Ectodermal cell (in vitro differentiated cells): ENCODE measurements around the gene MRM3.
"Not testable (repeated sequence)": the region's sequence is repeated elsewhere in the genome, so short reads cannot be mapped to it uniquely, and the experiment has no call there.

Experiments
- H3K27ac ChIP-seq: 2 replicates; pipeline ENCODE4 v1.7.0; 2013; ENCODE audit warnings: mild to moderate bottlenecking, low read depth, low read length; ENCODE audit not compliant: insufficient read depth, poor library complexity, severe bottlenecking
- H3K27me3 ChIP-seq: 2 replicates; pipeline ENCODE4 v1.7.0; 2013; ENCODE audit warnings: mild to moderate bottlenecking, low read length; ENCODE audit not compliant: insufficient read depth, control insufficient read depth, poor library complexity, severe bottlenecking
- H3K36me3 ChIP-seq: one replicate; pipeline ENCODE4 v1.7.0; 2013; ENCODE audit warnings: low read length; ENCODE audit not compliant: control insufficient read depth, insufficient read depth
- H3K4me1 ChIP-seq: one replicate; pipeline ENCODE4 v1.7.0; 2013; ENCODE audit warnings: low read length; ENCODE audit not compliant: control insufficient read depth, insufficient read depth
- H3K4me3 ChIP-seq: 2 replicates; pipeline ENCODE4 v1.7.0; 2013; ENCODE audit warnings: low read depth, low read length, control low read depth; ENCODE audit not compliant: insufficient read depth
- H3K9me3 ChIP-seq: 2 replicates; pipeline ENCODE4 v1.7.0; 2013; ENCODE audit warnings: mild to moderate bottlenecking, low read length, moderate library complexity; ENCODE audit not compliant: control insufficient read depth
- WGBS, 2 experiments: methylation state at CpG; one replicate each; pipeline ENCODE4 v1.1.7; 2013; ENCODE audit warnings: missing lambda C conversion rate in 2 of 2; 5-methylcytosine and 5-hydroxymethylcytosine counted together

The MRM3 gene

DNA sequence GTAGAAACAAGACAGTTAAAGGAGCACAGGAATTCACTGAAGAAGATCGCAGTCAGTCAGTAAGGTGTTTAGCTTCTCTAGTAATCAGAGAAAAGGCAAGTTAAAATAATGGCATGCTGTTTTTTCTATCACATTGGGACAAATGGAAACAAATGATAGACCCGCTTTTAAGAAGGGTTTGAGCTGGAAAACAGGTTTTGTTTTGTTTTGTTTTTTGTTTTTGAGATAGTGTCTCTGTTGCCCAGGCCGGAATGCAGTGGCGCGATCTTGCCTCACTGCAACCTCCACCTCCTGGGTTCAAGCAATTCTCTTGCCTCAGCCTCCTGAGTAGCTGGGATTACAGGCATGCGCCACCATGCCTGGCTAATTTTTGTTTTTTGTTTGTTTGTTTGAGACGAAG, 3.7 kb downstream of the MRM3 start:
- H3K27ac ChIP-seq, H3K27me3 ChIP-seq, H3K4me1 ChIP-seq, H3K36me3 ChIP-seq, H3K9me3 ChIP-seq, H3K4me3 ChIP-seq: not testable (repeated sequence)
- 86 to 91% methylated on average over 7 of the region's 7 CpGs for WGBS, 2 experiments

DNA sequence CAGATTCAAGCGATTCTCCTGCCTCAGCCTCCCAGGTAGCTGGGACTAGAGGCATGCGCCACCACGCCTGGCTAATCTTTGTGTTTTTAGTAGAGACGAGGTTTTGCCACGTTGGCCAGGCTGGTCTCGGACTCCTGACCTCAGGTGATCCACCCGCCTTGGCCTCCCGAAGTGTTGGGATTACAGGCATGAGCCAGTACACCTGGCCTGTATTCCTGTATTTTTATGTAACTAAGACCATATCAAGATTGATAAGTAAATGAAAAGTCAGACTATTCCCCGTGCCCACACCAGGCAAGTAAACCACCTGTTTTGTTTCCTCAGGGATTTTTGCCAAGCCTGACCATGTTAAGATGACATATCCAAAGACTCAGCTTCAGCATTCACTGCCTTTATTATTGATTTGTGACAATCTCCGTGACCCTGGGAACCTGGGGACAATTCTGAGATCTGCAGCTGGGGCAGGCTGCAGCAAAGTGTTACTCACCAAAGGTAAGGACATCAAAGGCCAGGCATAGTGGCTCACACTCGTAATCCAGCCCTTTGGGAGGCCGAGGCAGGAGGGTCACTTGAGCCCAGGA, 5.6 kb downstream of the MRM3 start:
- Histone ChIP-seq H3K4me3 (no peak overlapping the region), H3K36me3 (peaks cover 14% of the 10 kb centered on the region), H3K9me3 (no peaks in the 10 kb centered on the region), H3K27ac (no peak overlapping the region), H3K4me1 (no peaks in the 10 kb centered on the region), H3K27me3 (no peaks in the 10 kb centered on the region)
- 93% methylated on average over 12 of the region's 12 CpGs for WGBS, 2 experiments

DNA sequence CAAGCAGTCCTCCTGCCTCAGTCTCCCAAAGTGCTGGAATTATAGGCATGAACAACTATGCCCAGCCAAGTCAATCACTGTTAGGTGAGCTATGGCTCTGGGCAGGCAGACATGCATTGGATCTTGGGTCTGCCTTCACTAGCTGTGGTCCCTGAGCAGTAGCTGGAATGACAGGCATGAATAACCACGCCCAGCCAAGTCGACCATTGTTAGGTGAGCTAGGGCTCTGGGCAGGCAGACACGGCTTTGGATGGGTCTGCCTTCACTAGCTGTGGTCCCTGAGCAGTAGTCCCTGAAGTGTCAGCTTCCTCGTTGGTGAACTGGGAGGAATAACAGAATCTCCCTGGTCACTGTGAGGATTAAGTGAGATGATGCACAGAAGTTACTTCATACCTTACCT, 6.4 kb downstream of the MRM3 start:
- WGBS, 2 experiments: 92 to 94% methylated on average over 4 of the region's 4 CpGs

DNA sequence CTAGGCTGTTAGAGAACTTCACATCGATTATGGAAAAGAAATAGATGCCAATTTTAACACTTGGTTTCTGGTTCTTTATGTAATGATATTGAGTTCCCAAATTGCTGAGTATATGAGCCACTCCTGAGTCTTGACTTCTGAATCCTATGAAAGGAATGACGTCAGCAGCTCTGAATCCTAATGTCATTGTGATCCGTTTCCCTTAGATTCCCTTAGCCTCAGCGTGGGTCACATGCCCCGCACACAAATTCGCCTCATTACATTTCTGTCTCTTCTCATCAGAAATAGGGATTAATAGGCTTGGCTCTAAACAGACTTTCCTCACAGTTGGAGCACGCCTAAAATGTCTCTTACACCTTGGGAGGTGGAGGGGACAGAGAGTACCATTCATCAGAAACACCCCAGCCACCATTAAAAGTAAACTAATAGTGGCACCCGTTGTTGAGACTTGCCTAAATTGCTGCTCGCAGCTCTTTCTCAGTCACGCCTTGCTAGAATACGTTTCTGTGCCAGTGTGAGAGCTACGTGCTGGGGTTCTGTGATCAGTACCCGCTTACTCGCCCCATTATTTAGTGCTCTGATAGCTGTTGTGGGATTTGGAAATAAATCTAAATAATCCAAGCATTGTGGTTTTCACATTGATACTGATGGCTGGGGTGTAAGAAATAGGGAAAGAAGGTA, 7.1 kb downstream of the MRM3 start:
- H3K36me3 ChIP-seq: peaks cover 14% of the 10 kb centered on the region
- no peak overlapping the region for H3K27ac ChIP-seq
- no peaks in the 10 kb centered on the region for H3K27me3 ChIP-seq
- H3K4me3 ChIP-seq: no peak overlapping the region
- H3K9me3 ChIP-seq: no peaks in the 10 kb centered on the region
- 94 to 97% methylated on average over 14 of the region's 14 CpGs for WGBS, 2 experiments
- H3K4me1 ChIP-seq: no peaks in the 10 kb centered on the region

More for the DNA sequence above, 6.4 kb downstream of the MRM3 start:
- no peaks in the 10 kb centered on the region for H3K9me3 ChIP-seq
- no peaks in the 10 kb centered on the region for H3K4me1 ChIP-seq
- no peak overlapping the region for H3K27ac ChIP-seq
- H3K36me3 ChIP-seq: peaks cover 14% of the 10 kb centered on the region
- no peak overlapping the region for H3K4me3 ChIP-seq
- H3K27me3 ChIP-seq: no peaks in the 10 kb centered on the region

DNA sequence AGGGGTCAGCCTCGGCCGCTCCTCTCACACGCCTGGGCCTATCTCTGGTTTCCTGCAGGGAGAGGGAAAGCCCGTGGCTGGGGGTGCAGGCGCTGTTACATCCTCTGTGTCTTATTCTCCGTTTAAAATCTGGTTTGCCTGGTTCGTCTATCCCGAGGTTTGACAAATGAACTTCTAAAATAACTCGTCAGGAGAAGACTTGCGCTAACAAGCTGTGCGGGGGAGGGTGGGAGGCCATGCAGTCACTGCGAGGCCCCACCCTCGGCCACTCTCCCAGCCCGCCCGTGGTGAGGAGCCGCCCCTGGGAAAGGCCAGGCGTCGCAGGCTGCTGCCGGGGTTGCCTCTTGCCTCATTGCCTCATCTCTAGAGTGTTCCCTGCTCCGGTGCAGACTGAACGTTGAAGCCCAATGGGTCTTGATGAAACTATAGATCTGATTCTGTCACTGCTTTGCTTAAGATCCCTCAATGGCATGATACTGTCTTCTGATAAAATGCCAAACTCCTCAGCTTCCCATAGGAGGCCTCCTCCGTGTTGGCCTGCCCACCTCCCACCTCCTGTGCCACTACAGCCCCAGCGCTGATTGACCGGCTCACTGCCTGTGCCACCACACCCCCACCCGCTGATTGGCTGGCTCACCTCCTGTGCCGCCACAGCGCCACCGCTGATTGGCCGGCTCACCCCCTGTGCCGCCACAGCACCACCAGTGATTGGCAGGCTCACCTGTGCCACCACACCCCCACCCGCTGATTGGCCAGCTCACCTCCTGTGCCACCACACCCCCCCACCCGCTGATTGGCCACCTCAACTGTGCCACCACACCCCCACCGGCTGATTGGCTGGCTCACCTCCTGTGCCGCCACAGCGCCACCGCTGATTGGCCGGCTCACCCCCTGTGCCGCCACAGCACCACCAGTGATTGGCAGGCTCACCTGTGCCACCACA, 8.0 kb downstream of the MRM3 start:
- not testable (repeated sequence) for H3K27me3 ChIP-seq, H3K4me1 ChIP-seq, H3K27ac ChIP-seq, H3K4me3 ChIP-seq, H3K9me3 ChIP-seq
- 87 to 89% methylated on average over 29 to 36 of the region's 38 CpGs for WGBS, 2 experiments
- peaks cover 14% of the 10 kb centered on the region for H3K36me3 ChIP-seq

DNA sequence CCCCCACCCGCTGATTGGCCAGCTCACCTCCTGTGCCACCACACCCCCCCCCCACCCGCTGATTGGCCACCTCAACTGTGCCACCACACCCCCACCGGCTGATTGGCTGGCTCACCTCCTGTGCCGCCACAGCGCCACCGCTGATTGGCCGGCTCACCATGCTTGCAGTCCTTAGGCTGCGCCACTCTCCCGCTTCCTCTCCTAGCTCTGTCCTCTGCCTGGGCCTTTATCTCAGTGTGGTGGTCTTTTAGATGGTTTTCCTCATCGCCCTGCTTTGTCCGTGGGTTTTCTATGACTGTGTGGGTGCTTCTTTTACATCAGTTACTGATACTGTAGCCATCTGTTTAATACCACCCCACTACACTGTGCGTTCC, 8.7 kb downstream of the MRM3 start:
- peaks cover 14% of the 10 kb centered on the region for H3K36me3 ChIP-seq
- not testable (repeated sequence) for H3K4me1 ChIP-seq, H3K27ac ChIP-seq, H3K27me3 ChIP-seq, H3K9me3 ChIP-seq, H3K4me3 ChIP-seq
- WGBS, 2 experiments: 95 to 96% methylated on average over 8 to 10 of the region's 12 CpGs

DNA sequence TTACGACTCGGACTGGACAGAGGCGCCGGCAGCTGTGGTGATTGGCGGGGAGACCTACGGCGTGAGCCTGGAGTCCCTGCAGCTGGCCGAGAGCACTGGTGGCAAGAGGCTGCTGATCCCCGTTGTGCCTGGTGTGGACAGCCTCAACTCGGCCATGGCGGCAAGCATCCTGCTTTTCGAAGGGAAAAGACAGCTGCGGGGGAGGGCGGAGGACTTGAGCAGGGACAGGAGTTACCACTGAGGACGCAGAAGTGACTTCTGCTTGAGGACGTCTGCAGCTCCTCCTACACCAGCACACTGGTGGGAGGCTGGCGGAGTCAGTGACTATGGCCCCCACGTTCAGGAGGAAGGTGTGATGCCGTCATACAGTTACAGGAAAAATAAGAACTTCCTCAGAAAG, 9.7 kb downstream of the MRM3 start:
- Histone ChIP-seq H3K4me3 (no peak overlapping the region), H3K36me3 (peaks cover 14% of the 10 kb centered on the region), H3K9me3 (no peaks in the 10 kb centered on the region), H3K27ac (no peak overlapping the region), H3K27me3 (no peaks in the 10 kb centered on the region), H3K4me1 (peaks cover 6% of the 10 kb centered on the region)
- 95 to 96% methylated on average over 19 of the region's 19 CpGs for WGBS, 2 experiments

DNA sequence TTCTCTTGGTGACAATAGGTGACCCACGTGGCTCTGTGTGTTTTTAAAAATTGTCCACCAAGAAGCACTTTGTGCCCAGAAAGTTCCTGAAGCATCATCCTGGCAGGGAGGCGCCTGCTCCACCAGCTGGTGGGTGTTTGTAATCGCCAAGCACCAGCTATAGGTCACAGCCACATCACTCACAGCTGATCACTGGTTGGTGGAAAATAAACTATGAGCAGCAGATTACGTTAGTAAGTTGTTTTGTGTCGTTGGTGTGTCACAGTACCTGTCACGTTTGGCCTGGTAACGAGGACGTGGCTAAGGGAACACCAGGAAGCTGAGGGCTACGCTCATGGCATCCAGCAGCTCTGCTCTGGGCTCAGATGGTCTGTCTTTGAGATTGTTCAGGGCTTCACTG, 10.1 kb downstream of the MRM3 start:
- Histone ChIP-seq H3K27me3 (no peaks in the 10 kb centered on the region), H3K9me3 (no peaks in the 10 kb centered on the region), H3K27ac (no peak overlapping the region), H3K36me3 (peaks cover 14% of the 10 kb centered on the region), H3K4me1 (peaks cover 6% of the 10 kb centered on the region), H3K4me3 (no peak overlapping the region)
- WGBS, 2 experiments: 93 to 94% methylated on average over 9 of the region's 9 CpGs

DNA sequence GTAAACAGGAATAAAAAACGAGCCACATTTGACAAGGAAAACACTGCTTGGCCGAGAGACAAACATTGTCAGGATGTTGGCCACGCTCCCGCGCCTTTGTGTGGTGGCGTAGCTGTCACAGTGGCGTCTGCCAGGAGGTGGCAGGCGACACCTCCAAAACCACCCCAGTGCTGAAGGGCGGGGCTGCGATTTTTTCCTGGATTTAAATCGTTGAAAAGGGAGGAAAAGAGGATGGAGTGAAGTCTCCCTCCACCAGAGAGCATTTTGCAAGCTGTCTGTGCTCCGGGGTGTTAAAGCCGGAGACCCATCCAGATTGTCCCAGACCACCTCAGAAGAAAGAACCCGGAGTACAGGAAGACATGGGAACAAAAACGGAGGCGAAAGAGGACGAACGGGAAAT, 12.7 kb downstream of the MRM3 start:
- Histone ChIP-seq H3K27ac (no peak overlapping the region), H3K27me3 (no peaks in the 10 kb centered on the region), H3K4me3 (no peak overlapping the region), H3K4me1 (peaks cover 6% of the 10 kb centered on the region), H3K36me3 (peaks cover 5% of the 10 kb centered on the region), H3K9me3 (no peaks in the 10 kb centered on the region)
- 37 to 40% methylated on average over 18 of the region's 18 CpGs for WGBS, 2 experiments

DNA sequence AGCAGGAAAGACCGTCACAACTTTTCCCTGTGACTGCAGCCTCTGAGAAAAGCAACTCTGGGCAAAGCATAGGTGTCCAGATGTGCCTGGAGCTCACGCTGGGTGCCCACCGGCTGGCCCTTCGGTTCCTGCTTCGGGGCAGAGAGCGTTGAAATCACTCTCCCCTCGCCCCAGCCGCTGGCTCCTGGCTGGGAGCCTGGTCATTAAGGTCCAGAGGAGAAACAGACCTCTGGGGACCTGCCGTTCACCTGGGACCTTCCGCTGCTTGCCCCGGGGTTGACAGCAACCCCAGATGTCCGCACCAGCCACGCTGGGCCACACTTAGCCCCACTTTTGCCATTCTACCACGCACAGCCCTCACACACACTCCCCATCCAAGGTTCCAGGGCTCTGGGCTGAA, 13.1 kb downstream of the MRM3 start:
- WGBS, 2 experiments: 88 to 89% methylated on average over 14 of the region's 14 CpGs
- Histone ChIP-seq H3K27me3 (no peaks in the 10 kb centered on the region), H3K4me3 (no peak overlapping the region), H3K36me3 (peaks cover 5% of the 10 kb centered on the region), H3K9me3 (no peaks in the 10 kb centered on the region), H3K27ac (no peak overlapping the region), H3K4me1 (peaks cover 6% of the 10 kb centered on the region)
